Renal cortex interstitium (tissue), 11 donors: ENCODE measurements around the gene NR1D2. TPM values are rescaled to one million over a fixed set of nuclear protein-coding genes. Genes with fewer than 3 reads are reported as not detected.
A peak's percentile ranks its signal among the peaks of the same experiment; 100 is the strongest.

Source experiments
- DNase-seq, 11 donors: peaks; one replicate each; pipeline ENCODE4 v3.0.0-alpha.2; 2013; ENCODE audit warnings: low read depth in 9 of 11, low spot score in 4 of 11; ENCODE audit errors: extremely low read depth in 1 of 11
- polyA plus RNA-seq, 3 donors: library from polyadenylated mRNA; unstranded; fragments of 120-200 nt; gene quantifications; one replicate each; pipeline ENCODE4 v1.2.1, GENCODE V29; 2013; ENCODE audit not compliant: insufficient read length in 3 of 3

NR1D2 gene
- polyA plus RNA-seq, 3 donors, result 35.5 to 45.4 (median 40.8) TPM

DNA sequence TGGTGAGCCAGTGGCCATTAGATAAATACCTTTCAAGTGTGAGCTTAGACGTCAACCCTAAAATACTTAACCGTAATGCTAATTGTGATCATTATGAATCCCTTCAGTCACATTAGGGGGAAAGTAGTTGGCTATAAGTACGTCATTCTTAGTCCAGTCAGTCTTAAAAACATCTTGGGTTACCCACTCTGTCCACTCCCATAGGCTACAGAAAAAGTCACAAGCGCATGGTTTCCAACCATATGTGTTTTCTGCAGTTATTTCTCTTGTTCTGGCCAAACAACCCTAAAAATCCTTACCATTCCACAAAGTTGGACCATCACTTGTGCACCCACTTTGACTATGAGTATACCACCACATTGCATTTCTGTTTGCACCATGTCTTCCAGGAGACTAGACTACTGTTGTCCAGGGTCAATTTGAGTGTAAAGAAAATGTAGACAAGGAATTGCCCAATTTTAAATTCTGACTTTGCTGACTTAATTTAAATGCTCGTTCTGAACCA, 24.9 kb upstream of the NR1D2 start:
- DNase-seq, result no peak

DNA sequence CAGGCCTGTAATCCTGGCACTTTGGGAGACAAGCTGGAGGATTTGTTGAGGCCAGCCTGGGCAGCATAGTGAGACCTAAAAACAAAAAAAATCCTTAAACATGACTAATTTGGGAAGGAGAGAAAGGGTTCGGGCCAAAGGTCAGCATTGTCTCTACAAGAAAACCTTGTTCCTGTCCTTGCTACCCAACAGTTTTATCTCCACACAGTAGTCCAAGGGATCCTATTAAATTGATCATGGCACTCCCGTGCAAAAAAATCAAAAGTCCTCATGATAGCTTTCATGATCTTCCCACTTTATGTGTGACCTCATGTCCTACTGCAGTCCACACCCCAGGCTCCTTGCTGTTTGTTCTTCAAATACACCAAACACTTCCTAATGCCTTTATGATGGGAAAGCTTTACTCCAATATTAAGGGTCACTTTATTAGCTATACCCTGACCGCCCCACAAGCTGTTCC, 24.0 kb upstream of the NR1D2 start:
- no peak for DNase-seq

DNA sequence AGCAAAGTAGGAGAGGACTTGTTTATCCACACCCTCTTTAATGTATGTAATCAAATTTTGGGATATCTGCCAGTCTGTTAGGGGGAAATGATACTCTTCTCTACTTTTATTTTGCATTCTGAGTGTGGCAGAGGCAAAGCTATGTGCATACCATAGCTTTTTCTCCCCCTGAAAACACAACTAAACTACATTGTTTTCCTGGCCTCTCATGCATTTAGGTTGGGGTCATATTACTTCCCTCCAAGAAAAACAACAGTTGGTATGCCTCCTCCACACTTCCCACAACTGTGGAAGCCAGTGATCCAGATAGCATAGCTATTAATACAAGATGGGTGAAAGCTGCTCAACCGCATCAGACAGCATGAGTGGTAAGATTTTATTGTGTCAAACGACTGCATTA, 21.3 kb upstream of the NR1D2 start:
- peak in 7 of 11 donors; percentile 26 to 70 (median 61) for DNase-seq

DNA sequence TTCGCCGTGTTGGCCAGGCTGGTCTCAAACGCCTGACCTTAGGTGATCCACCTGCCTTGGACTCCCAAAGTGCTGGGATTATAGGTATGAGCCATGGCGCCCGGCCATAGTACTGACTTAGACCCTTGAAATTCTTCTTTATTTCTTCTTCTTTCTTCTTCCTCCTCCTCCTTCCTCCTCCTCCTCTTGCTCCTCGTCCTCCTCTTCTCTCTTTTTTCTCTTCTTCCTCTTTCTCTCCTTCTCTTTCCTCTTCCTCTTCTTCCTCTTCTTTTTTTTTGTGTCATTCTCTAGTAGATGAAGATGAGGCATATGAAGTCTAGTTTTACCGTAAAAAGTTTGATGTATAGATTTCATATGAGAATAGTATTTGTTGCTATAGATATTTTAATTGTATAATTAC, 18.8 kb upstream of the NR1D2 start:
- no peak for DNase-seq

DNA sequence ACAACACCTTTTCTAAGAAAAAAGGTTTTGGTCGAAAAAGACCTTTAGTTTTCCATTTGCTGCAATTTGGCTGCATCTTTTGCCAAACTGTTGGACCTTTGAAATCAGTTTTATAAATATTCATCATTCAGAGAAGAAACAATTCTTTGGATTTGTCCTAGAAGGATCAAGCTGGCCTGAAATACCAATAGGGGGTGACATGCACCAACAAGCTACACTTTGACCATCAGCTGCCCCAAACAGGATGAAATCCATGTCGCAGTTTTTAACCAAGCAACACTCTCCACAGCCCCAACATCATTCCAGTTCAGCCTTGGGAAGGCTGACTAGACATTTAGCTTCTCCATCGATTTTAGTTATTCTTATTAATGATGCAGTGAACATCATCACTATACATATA, 18.4 kb upstream of the NR1D2 start:
- no peak for DNase-seq

DNA sequence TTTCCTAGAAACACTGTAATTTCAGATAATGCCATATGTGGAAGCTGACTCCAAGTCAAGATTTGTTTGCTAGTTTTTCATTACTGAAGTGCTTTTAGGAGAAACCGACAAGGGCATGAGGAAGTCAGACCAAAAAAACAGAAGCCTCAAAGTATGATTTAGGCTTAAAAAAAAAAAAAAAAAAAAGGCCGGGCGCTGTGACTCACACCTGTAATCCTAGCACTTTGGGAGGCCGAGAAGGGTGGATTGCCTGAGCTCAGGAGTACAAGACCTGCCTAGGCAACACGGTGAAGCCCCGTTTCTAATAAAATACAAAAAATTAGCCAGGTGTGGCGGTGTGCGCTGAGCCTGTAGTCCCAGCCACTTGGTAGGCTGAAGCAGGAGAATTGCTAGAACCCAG, 16.6 kb upstream of the NR1D2 start:
- DNase-seq, result no peak

DNA sequence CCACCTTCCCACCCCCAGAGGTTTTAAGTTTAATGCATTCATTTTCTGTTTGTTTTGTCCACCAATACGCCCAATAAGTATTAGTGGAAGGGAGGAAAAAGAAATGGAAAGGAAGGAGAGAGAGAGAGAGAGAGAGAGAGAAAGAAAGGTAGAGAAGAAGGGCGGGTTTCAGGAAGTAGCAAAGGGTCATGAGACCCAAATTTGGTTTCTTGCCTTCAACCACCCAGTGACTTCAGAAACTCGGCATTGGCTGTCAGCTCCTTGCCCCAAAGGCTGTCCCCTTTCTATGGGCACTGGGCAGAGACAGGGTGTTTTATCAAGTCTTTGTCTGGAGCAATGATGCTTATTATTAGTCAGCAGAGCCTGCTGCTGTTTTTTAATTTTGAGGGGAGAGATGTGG, 13.5 kb upstream of the NR1D2 start:
- DNase-seq, result no peak

DNA sequence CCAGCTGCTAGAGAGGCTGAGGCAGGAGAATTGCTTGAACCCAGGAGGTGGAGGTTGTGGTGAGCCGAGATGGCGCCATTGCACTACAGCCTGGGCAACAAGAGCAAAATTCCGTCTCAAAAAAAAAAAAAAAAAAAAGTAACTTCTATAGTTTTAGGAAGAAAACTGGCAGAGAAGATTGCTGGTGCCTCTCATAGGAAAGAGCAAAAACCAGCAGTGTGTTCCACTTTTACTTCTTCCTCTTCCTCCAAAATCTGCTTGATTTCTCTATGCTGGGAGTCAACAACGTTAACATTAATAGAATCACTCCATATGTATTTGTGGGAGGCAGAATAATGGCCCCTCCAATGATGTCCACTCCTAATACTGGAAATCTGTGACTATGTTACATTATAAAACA, 12.5 kb upstream of the NR1D2 start:
- no peak for DNase-seq

DNA sequence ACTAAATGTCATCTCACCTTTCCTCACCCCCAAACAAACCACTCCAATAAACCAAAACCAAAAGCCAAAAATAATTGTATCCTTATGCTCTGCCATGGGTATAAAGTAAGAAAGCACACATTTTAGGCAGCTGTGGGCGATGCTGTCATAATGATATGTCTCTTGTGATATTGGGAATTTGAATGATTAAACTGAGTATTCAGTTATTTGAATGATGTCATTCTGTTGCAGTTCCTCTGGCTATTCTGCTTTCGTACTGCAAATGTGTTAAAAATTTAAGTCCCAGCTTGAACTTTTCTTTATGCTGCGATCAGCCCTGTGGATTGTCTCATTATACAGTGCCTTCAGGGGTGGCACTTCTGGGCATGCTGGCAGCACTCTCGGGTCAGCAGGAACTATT, 10.8 kb upstream of the NR1D2 start:
- DNase-seq, result no peak

DNA sequence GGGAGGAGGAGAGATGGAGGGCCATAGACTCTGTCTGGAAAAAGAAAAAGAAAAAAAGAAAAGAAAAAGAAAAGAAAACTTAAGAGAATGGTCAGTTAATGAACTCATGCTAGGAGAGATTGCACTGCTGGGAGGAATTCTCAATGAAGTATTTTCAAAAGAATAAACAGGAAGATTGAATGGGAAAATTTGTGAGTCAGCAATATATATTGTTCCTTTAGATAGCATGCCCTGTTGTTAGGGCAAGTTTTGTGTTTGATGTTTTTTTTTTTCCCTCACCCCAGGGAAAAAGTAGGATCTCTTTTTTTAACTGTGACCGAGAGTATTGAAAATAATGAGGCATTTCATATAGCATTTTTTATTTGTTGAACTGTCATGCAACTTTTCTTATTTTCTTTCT, 7.8 kb upstream of the NR1D2 start:
- DNase-seq, result no peak

DNA sequence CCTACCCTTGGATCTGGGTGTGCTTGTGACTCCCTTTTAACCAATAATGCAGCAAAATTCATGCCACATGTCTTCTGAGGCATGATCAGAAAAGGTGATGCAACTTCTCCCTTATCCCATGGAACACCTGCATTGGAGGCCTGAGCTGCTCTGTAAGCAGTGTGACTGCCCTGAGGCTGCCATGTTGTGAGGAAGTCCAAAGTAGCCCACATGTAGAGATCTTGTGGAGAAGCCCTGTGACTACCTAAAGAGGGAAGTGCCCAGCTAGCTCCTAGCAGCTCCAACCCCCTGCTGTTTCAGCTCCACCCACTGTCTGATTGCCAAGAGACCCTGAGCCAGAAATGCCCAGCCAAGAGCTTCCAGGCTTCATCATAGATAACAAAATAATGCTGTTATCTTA, 6.4 kb upstream of the NR1D2 start:
- no peak for DNase-seq

DNA sequence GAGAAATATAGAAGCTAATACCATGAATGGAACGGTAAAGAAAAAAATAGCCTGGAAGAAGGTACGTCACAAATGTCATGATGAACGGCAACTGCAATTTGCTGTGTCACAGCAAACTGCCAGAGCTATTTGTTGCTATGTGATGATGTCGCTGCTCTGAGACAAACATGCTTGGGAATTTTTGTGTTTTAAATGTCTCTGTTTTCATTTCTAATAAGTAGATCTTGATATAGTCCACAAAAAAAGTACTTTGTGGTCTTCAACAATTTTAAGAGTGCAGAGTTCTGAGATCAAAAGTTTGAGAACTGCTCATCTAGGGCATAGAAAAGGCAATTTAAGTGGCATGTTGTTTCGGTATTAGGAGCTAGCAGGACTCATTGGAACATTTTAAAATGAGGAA, 4.3 kb upstream of the NR1D2 start:
- DNase-seq, result no peak

DNA sequence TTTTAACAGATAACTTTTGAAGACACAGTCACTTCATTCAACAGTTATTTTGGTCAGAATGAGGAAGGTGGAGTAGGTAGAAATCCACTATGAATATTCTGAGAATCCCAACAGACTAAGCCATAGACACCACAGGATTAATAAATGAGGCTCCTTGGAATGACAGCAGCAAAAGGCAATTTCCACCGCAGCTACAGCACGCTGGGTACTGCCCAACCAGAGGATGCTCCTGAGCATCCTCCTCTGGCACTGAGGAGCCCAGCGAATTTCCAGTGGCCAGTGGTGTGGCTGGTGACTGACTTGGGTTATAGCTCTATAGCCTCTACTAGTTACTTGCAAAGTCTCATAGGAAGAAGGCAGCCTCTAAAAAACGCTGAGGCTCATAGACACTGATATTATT, 3.6 kb upstream of the NR1D2 start:
- no peak for DNase-seq

DNA sequence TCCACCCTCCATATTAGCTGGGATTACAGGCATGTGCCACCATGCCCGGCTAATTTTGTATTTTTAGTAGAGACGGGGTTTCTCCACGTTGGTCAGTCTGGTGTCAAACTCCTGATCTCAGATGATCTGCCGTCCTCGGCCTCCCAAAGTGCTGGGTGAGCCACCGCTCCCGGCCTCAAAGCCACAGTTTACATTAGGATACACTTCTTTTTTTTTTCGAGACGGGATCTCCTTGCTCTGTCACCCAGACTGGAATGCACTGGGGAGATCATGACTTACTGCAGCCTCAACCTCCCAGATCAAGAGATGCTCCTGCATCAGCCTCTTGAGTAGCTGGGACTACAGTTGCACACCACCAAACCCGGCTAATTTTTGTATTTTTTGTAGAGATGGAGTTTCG, 2.5 kb upstream of the NR1D2 start:
- DNase-seq, result no peak

DNA sequence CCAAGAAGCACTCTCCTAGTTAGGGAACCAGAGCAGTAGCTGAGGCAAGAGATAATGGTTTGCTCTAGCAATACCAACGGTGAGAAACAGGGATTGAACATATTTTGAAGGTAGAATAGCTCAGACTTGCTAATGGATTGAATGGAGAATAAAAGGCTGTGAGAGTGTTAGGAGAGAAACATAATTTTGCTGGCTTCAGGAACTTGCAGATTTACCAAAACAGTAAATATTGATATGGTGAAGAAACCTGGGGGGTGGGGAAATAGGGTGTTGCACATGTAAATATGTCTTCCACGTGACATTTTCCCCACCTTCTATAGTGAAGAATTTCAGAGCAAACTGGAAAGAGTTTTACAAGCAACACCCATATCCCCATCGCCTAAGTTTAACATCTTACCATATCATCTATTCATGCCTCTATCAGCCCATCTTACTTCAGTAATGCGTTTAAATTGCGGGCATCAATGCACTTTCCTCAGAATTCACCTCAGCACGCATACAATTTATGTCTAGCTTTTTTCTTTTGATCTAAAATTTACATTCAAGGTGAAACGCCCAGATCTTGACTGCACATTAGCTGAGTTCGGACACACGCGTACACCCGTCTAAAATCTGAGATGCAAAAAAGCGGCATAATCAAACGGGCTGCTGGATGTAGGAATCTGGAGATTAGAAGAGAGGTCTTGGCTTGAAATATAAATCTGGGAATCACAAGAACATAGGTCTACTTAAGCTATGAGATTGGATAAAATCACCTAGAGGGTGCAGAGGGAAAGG, 891 bp upstream of the NR1D2 start:
- no peak for DNase-seq

DNA sequence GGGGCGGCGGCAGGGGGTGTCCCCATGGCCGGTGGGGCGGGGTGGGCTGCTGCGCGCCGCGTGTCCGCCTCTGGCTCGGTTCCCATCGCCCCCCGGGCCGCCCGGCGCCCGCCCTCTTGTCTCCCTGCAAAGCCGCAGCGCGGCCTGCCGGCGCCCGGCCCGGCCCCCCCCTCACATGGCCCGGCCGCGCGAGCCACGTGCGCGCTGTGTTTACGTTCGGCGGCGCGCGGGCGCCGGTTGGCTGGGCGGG, 502 bp downstream of the NR1D2 start:
- no peak for DNase-seq

DNA sequence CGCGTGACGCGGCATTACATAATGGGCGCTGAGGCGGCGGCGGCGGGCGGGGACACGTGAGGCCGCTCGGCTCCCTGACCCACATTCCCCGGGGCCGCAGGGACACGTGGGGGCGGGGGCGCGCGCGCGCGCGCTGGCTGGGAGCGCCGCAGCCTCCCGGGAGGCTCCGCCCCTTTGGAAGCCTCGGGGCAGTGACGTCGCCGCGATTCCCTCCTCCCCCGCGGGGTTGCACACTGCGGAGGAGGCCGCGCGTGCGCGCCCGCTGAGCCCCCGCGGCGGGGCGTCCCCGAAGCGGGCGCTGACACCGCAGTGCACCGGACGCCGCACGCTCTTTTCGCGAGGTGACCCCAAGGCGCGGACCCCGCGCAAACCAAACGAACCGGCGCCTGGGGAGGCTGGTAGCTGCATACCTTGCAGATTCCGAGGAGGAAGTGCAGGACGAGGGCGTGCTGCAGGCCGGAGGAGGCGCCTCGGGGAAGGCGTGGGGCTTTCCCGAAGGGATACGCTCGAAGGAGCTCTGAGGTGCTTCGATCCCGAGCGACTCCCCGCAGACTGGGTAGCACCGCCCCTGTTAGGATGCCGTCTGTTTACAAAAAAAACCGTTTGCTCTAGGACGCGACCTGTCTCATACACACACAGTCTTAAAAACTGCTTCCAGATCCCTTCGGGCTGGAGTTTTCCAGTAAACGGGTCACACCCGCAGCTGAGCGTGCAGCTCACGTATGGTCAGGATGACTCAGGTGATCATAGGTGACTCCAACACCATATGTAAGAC, 1.0 kb downstream of the NR1D2 start:
- peak; percentile 84 to 97 (median 93) for DNase-seq

DNA sequence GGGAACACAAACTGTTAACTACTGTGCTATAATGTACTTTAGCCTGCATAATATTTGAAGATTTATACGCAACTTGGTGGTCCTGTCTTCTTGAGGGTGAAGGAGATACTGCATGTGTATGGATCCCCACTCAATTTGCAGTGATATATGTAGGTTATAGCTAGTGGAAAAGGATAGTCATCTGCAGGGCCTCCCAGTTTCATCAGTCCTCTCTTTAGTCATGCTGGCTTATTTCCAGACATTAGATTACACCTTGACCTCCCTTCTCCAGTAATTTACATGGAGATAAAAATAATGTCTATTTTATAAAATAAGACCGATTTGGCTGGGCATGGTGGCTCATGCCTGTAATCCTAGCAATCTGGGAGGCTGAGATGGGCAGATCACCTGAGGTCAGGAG, 3.7 kb downstream of the NR1D2 start:
- no peak for DNase-seq

DNA sequence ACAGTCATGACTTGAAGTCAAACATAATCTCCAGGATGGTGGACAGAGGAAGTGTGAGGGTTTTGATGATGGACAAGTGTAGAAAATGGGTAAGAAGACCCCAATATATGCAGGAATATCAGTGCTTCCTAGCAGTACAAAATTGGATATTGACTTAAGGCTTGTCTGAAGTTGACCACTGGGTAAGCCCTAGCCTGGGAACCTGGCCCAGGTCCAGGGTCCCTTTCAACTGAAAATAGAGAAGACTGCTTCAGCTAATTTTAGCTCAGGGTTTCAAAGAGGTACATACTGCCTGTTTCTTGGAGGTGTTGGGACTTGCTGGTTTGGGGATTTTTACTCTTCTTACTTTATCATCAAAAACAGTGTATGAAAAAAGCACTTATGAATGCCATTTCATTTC, 4.7 kb downstream of the NR1D2 start:
- DNase-seq, result no peak

DNA sequence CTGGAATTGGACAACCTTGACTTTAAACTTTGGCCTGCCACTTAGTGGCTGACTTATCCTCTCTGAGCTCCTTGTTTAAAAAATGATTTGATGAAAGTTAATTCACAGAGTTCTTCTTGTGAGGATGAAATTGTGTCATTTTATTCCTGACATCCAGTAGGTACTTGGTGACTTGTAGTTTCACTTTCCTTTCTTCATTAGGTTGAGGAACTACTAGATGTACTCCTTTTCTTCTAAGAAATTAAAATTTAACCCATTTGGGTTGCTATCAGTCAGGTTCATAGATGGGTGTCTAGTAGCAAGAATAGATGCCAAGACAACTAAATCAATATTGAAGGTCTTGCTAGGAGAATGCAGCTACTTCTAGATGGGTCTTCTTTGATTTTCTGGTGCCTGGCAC, 5.2 kb downstream of the NR1D2 start:
- no peak for DNase-seq

DNA sequence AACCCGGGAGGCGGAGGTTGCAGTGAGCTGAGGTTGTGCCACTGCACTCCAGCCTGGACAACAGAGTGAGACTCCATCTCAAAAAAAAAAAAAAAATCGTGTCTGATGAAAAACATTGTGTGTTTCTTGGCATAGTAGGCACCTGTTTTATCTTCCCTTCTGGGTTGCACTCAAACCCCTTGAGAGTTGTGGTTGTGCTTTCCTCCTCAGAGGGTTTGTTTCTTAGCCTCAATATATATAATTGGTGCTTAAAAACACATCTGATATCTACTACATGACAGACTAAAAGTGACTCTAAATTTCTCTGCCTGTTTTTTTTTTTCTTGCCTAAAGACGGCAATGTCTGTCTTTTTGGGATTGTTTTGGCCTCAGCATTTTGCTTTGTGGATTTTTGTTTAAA, 7.6 kb downstream of the NR1D2 start:
- no peak for DNase-seq
